ENCODE results near the gene INPP4B.

DNA sequence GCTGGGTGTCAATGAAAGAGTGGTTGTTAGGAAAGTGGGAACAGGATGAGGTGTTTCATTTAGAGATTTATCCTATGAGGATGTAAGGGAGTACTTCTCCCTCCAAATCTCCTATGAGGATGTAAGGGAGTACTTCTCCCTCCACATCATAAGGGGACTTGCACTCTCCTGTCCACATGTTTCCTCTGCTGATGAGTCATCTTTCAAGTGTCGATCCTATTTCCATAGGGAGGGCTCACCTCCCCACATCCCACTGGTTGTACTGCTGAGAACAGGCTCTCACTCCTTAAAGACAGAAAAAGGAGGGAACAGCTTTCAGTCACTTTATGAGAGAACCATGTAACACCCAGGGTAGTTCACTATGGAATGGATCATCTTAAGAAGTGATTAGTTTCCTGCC, 65.0 kb downstream of the INPP4B start:
- TF ChIP-seq, protein P1, sequence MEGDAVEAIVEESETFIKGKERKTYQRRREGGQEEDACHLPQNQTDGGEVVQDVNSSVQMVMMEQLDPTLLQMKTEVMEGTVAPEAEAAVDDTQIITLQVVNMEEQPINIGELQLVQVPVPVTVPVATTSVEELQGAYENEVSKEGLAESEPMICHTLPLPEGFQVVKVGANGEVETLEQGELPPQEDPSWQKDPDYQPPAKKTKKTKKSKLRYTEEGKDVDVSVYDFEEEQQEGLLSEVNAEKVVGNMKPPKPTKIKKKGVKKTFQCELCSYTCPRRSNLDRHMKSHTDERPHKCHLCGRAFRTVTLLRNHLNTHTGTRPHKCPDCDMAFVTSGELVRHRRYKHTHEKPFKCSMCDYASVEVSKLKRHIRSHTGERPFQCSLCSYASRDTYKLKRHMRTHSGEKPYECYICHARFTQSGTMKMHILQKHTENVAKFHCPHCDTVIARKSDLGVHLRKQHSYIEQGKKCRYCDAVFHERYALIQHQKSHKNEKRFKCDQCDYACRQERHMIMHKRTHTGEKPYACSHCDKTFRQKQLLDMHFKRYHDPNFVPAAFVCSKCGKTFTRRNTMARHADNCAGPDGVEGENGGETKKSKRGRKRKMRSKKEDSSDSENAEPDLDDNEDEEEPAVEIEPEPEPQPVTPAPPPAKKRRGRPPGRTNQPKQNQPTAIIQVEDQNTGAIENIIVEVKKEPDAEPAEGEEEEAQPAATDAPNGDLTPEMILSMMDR (IDR thresholded peaks at IDR 0.05), result no peak
- TF ChIP-seq POLR2A (IDR thresholded peaks at IDR 0.05), result no peak

Measured in body of pancreas (tissue), 4 donors.